Fibroblast of lung (primary cell): ENCODE data around the gene CD200. TPM values are rescaled to one million over a fixed set of nuclear protein-coding genes. Genes with fewer than 3 reads are reported as not detected.

Source experiments
- DNase-seq, 2 donors: peaks; one replicate each; pipeline versions ENCODE4 v3.0.0 to v3.0.0-alpha.2; 2010; ENCODE audit warnings: low read depth in 2 of 2
- H2AFZ ChIP-seq: 2 replicates; pipeline ENCODE4 v1.5.1; 2012; ENCODE audit warnings: low read length, control low read depth, inconsistent platforms
- H3K27ac ChIP-seq: 2 replicates; pipeline ENCODE4 v1.5.1; 2011; ENCODE audit warnings: low read length, control low read depth; ENCODE audit not compliant: insufficient read depth
- H3K27me3 ChIP-seq: 2 replicates; pipeline ENCODE4 v1.5.1; 2011; ENCODE audit warnings: mild to moderate bottlenecking, low read length; ENCODE audit not compliant: control insufficient read depth, insufficient read depth
- H3K36me3 ChIP-seq: 2 replicates; pipeline ENCODE4 v1.5.1; 2011; ENCODE audit warnings: low read length; ENCODE audit not compliant: control insufficient read depth, insufficient read depth
- H3K4me1 ChIP-seq: 2 replicates; pipeline ENCODE4 v1.5.1; 2011; ENCODE audit warnings: low read length; ENCODE audit not compliant: control insufficient read depth, insufficient read depth; ENCODE audit errors: extremely low read depth
- H3K4me2 ChIP-seq: 2 replicates; pipeline ENCODE4 v1.5.1; 2011; ENCODE audit warnings: low read length, control low read depth; ENCODE audit not compliant: insufficient read depth; ENCODE audit errors: extremely low read depth
- H3K4me3 ChIP-seq, 4 experiments: fragments of 200-600 bp in 1 of 4; sonication (generic) in 1 of 4; replicated peaks in 1 of 4; 2 replicates each; pipeline ENCODE4 v1.5.1; 2011 to 2016; ENCODE audit warnings: low read length in 4 of 4, low read depth in 3 of 4, mild to moderate bottlenecking in 3 of 4, control low read depth in 2 of 4, inconsistent platforms in 1 of 4, mixed read lengths in 1 of 4; ENCODE audit not compliant: insufficient read depth in 1 of 4; ENCODE audit errors: control extremely low read depth in 1 of 4
- H3K79me2 ChIP-seq: 2 replicates; pipeline ENCODE4 v1.5.1; 2012; ENCODE audit warnings: mild to moderate bottlenecking, low read length, inconsistent platforms; ENCODE audit not compliant: control insufficient read depth, insufficient read depth
- H3K9ac ChIP-seq: 2 replicates; pipeline ENCODE4 v1.5.1; 2011; ENCODE audit warnings: mild to moderate bottlenecking, low read length, control low read depth; ENCODE audit not compliant: insufficient read depth
- H3K9me3 ChIP-seq: 2 replicates; pipeline ENCODE4 v1.5.1; 2012; ENCODE audit warnings: low read depth, low read length; ENCODE audit not compliant: control insufficient read depth, insufficient read depth
- H4K20me1 ChIP-seq: 2 replicates; pipeline ENCODE4 v1.5.1; 2011; ENCODE audit warnings: low read length; ENCODE audit not compliant: control insufficient read depth, insufficient read depth; ENCODE audit errors: extremely low read depth
- EZH2 ChIP-seq: IDR thresholded peaks from 2 replicates; pipeline ENCODE4 v1.5.1; 2012; ENCODE audit warnings: low read length, control low read depth, mild to moderate bottlenecking; ENCODE audit errors: missing control alignments
- polyA plus RNA-seq, 2 donors: library from polyadenylated mRNA; depleted of rRNA in 1 of 2; stranded (reverse) in 1 of 2; unstranded in 1 of 2; fragments of >200 nt; gene quantifications; 2 replicates each; pipeline ENCODE4 v1.2.1, GENCODE V29; 2011 to 2012; ENCODE audit warnings: missing spikeins in 1 of 2
- total RNA-seq: library from RNA; depleted of rRNA; stranded (reverse); fragments of >200 nt; gene quantifications from 2 replicates; pipeline ENCODE4 v1.2.1, GENCODE V29; 2014
- TF ChIP-seq, protein P1 (sequence below), 2 donors: IDR thresholded peaks in 1 of 2; conservative IDR thresholded peaks in 1 of 2; 1 replicate in 1 of 2; 2 replicates in 1 of 2; pipeline ENCODE4 v1.5.1; 2011 to 2012; ENCODE audit warnings: low read length in 2 of 2, control low read depth in 1 of 2, inconsistent platforms in 1 of 2, low read depth in 1 of 2, mild to moderate bottlenecking in 1 of 2

Gene CD200
- total and polyA plus RNA-seq, 2 donors (not counting 1 experiment from before 2014, with no cell fraction given) = 0.17 to 0.22 TPM

DNA sequence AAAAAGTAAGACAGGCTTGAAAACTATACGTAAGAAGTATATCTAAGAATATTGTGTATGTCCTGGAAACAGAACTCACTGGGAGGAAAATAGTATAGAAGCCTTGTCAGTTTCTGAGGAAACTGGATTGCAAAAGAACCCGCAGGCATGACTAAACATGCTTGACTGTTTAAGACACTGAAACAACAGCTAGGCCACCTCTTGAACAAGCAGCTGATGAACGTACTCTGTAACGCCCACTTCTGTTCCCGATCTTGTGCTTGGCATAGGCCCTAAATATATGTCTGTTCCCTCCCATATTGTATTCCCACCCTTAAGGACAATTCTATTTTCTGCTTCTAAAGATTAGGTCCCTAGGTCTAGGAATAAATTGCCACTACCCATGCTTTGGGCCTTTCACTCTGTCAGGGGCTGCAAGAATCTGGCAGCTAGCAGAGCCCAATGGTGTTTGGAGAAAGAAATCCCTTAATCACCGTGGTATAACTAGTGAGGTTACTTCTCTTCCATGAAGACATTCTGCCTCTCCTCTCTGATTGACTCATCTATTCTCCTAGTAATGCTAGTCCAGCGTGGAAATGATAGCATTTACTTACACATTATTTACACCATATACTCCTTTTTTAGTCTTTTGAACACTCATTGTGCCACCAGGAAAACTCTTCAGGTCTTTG lies 46.2 kb downstream of the CD200 start:
- peak; percentile 85 to 97 for DNase-seq
- no peaks in the 10 kb centered on the region for H3K9me3 ChIP-seq
- H3K9ac ChIP-seq = no peak overlapping the region
- no peaks in the 10 kb centered on the region for H4K20me1 ChIP-seq
- TF ChIP-seq, protein P1, sequence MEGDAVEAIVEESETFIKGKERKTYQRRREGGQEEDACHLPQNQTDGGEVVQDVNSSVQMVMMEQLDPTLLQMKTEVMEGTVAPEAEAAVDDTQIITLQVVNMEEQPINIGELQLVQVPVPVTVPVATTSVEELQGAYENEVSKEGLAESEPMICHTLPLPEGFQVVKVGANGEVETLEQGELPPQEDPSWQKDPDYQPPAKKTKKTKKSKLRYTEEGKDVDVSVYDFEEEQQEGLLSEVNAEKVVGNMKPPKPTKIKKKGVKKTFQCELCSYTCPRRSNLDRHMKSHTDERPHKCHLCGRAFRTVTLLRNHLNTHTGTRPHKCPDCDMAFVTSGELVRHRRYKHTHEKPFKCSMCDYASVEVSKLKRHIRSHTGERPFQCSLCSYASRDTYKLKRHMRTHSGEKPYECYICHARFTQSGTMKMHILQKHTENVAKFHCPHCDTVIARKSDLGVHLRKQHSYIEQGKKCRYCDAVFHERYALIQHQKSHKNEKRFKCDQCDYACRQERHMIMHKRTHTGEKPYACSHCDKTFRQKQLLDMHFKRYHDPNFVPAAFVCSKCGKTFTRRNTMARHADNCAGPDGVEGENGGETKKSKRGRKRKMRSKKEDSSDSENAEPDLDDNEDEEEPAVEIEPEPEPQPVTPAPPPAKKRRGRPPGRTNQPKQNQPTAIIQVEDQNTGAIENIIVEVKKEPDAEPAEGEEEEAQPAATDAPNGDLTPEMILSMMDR (conservative IDR thresholded peaks at IDR 0.05 in 1 of 2, IDR thresholded peaks at IDR 0.05 in 1 of 2; ENCODE audit: low read depth in 1 of 2, low read length in 2 of 2) = no peak
- no peak for TF ChIP-seq EZH2
- H3K4me1 ChIP-seq = no peaks in the 10 kb centered on the region
- H2AFZ ChIP-seq = no peak overlapping the region
- no peaks in the 10 kb centered on the region for H3K79me2 ChIP-seq
- H3K4me3 ChIP-seq = no peak overlapping the region
- no peak overlapping the region for H3K4me2 ChIP-seq
- H3K27me3 ChIP-seq = no peaks in the 10 kb centered on the region
- no peaks in the 10 kb centered on the region for H3K36me3 ChIP-seq
- no peak overlapping the region for H3K27ac ChIP-seq

- DNase-seq = no peak
- H2AFZ ChIP-seq = no peak overlapping the region
- H3K4me1 ChIP-seq = no peaks in the 10 kb centered on the region
- H3K36me3 ChIP-seq = no peaks in the 10 kb centered on the region
- no peak overlapping the region for H3K4me2 ChIP-seq
- H3K79me2 ChIP-seq = no peaks in the 10 kb centered on the region
- H3K9me3 ChIP-seq = no peaks in the 10 kb centered on the region
- no peak overlapping the region for H3K4me3 ChIP-seq
- H4K20me1 ChIP-seq = no peaks in the 10 kb centered on the region
- no peak for TF ChIP-seq EZH2
- TF ChIP-seq, protein P1 (conservative IDR thresholded peaks at IDR 0.05 in 1 of 2, IDR thresholded peaks at IDR 0.05 in 1 of 2; ENCODE audit: low read depth in 1 of 2, low read length in 2 of 2) = no peak
- no peak overlapping the region for H3K27ac ChIP-seq
- no peak overlapping the region for H3K9ac ChIP-seq
- H3K27me3 ChIP-seq = no peaks in the 10 kb centered on the region
These were observed 49.0 kb downstream of the CD200 start for GRCh38 chr3:112381673-112382542.

DNA sequence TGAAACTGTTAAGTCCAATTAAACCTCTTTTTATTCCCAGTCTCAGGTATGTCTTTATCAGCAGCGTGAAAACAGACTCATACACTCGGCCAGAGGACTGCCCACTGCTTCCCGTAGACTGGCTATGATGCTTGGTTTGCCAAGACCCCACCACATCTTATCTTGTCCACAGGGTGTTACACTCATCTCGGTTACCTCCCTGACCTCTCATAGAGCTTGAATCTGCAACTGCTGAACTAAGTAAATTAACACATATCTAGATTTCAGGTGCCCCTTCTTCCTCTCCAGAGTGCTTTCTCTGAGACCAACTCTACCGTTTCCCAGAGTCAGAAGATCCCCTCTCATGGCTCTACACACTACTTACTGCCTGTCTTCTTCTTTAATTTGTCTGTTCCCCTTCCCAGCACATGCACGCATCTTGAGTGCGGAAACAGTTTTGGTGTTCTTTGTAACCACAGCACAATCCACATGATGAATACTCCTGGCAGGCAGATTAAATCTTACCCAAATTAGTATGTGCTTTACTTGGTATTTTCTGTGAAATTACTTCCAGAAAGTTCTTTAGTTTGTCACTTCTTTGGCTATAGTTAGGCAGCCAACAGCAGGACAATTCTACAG lies 49.7 kb downstream of the CD200 start:
- DNase-seq = peak in 1 of 2 donors; percentile 47
- no peak for TF ChIP-seq EZH2
- TF ChIP-seq, protein P1 (conservative IDR thresholded peaks at IDR 0.05 in 1 of 2, IDR thresholded peaks at IDR 0.05 in 1 of 2; ENCODE audit: low read depth in 1 of 2, low read length in 2 of 2) = no peak

More for the DNA sequence above, 49.7 kb downstream of the CD200 start:
- Histone ChIP-seq H4K20me1 (no peaks in the 10 kb centered on the region), H2AFZ (no peak overlapping the region), H3K27ac (no peak overlapping the region), H3K79me2 (no peaks in the 10 kb centered on the region), H3K36me3 (no peaks in the 10 kb centered on the region), H3K4me3 (no peak overlapping the region), H3K4me1 (no peaks in the 10 kb centered on the region), H3K4me2 (no peak overlapping the region), H3K9me3 (no peaks in the 10 kb centered on the region), H3K9ac (no peak overlapping the region), H3K27me3 (no peaks in the 10 kb centered on the region)
